ENCODE measurements around the gene ADGRV1. TPM values are rescaled to one million over a fixed set of nuclear protein-coding genes. Genes with fewer than 3 reads are reported as not detected.

ADGRV1 gene
- polyA plus RNA-seq, 2 of the 4 experiments (the other 2 are of a cell fraction), result 0.70 to 3.7 TPM

DNA sequence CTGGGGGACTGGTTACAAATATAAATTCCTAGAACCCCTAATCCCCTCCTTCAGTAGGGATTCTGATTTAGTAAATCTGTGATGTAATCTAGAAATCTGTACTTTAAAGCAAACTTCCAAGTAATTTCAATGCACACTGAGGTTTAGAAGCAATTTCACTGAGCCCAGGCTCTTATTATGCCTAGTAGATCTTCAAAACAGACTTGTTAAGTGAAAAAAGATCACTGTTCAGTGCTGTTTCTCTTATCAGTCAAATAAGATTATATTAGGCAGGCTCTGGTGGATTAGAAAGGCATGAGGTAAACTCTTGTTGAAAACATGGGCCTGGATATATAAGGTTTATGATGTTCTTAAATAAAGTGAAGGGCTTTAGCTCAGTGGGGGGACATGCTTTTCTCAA lies 293.9 kb downstream of the ADGRV1 start (continued):
- no peak for TF ChIP-seq BHLHE40 (IDR thresholded peaks at IDR 0.05; ENCODE audit: low read depth, low read length)
- TF ChIP-seq GATA3 (IDR thresholded peaks at IDR 0.05; ENCODE audit: borderline replicate concordance), result no peak
- no peak for TF ChIP-seq FOSL2 (IDR thresholded peaks at IDR 0.05)
- TF ChIP-seq FOSL2 (CRISPR knock-in tag; IDR thresholded peaks at IDR 0.05), result no peak
- TF ChIP-seq NPAS2 (CRISPR knock-in tag; IDR thresholded peaks at IDR 0.05; ENCODE audit: borderline replicate concordance), result no peak

DNA sequence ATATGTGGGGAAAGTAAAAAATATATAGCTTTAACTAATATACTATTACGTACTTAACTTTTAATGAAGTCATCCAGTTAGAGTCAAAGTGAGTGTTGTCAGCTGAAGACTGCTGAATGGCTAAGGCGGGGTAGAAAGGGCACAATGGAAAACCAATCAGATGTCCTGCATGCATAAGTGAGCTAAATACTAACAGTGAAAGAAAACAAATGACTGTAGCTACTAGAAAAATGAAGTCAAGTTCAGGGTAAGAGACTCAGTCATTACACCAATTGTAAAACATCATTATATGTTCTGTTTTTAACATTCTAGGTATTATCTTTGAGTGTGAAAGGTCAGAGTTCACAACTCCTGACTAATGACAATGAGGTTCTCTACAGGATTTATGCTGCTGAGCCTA lies 295.2 kb downstream of the ADGRV1 start:
- POLR2A ChIA-PET, result no interaction called here
- Histone ChIP-seq H3K4me3 (no peak overlapping the region), H3K27ac (no peak overlapping the region), H3K4me1 (no peaks in the 10 kb centered on the region), H3K9me3 (no peaks in the 10 kb centered on the region), H3K4me2 (no peak overlapping the region)
- CTCF ChIA-PET, result no interaction called here
- 83% methylated on average over 2 of the region's 2 CpGs for WGBS (ENCODE audit: missing lambda C conversion rate)
- no peak for FAIRE-seq
- no peak for DNase-seq (ENCODE audit: low read depth in 1 of 2, low spot score in 1 of 2)
- ATAC-seq, result no peak
- TF ChIP-seq USF2 (IDR thresholded peaks at IDR 0.05) (no peak), CHD4 (IDR thresholded peaks at IDR 0.05; ENCODE audit: borderline replicate concordance) (no peak), FOSL2 (IDR thresholded peaks at IDR 0.05) (no peak), FOSL2 (CRISPR knock-in tag; IDR thresholded peaks at IDR 0.05) (no peak)

DNA sequence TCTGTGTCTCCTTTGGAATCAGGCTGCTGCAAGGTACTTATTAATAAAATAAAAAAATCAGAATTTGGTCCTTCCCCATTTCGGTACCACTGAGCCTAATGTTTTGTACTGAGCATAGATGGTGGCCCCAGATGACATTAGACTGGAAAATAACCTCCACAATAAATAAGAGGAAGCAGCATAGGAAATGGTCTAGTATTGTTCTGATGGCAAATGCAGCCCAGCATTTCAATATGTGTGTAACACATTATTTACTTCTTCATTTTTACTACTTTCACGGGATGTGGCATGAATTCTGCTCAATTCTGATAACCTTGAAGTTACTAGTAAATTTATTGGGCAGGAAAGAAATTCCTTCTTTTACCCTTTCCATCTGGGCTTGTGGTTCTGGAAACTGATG lies 295.6 kb downstream of the ADGRV1 start:
- WGBS (ENCODE audit: missing lambda C conversion rate), result 65% methylated on average over 2 of the region's 2 CpGs
- CTCF ChIA-PET, result interaction anchor here (0.5 to 1.3 kb wide), 2 partner anchors 457 to 530 kb away, joined by 3 to 4 read pairs; no protein-coding TSS in a partner anchor
- DNase-seq (ENCODE audit: low read depth in 1 of 2, low spot score in 1 of 2), result no peak
- ATAC-seq, result no peak
- Histone ChIP-seq H3K9me3 (no peaks in the 10 kb centered on the region), H3K27ac (no peak overlapping the region; a peak in 1 of 6 replicates), H3K4me3 (no peak overlapping the region), H3K4me1 (no peaks in the 10 kb centered on the region), H3K4me2 (no peak overlapping the region)
- POLR2A ChIA-PET, result no interaction called here
- no peak for FAIRE-seq
- TF ChIP-seq SREBF2 (IDR thresholded peaks at IDR 0.05) (no peak), SMC3 (IDR thresholded peaks at IDR 0.05) (no peak), JUN (IDR thresholded peaks at IDR 0.05) (no peak), PBX3 (IDR thresholded peaks at IDR 0.05) (no peak), HOXB13 (CRISPR knock-in tag; IDR thresholded peaks at IDR 0.05; ENCODE audit: low read depth) (no peak), CHD2 (IDR thresholded peaks at IDR 0.05; ENCODE audit: low read length, partially characterized antibody) (no peak)

- Histone ChIP-seq H3K4me1 (no peaks in the 10 kb centered on the region), H3K27ac (no peak overlapping the region; a peak in 1 of 6 replicates), H3K4me3 (no peak overlapping the region), H3K9me3 (no peaks in the 10 kb centered on the region), H3K4me2 (no peak overlapping the region)
- TF ChIP-seq RARB (CRISPR knock-in tag; IDR thresholded peaks at IDR 0.05) (no peak), EP300 (IDR thresholded peaks at IDR 0.05) (no peak)
- TF ChIP-seq, protein P1, sequence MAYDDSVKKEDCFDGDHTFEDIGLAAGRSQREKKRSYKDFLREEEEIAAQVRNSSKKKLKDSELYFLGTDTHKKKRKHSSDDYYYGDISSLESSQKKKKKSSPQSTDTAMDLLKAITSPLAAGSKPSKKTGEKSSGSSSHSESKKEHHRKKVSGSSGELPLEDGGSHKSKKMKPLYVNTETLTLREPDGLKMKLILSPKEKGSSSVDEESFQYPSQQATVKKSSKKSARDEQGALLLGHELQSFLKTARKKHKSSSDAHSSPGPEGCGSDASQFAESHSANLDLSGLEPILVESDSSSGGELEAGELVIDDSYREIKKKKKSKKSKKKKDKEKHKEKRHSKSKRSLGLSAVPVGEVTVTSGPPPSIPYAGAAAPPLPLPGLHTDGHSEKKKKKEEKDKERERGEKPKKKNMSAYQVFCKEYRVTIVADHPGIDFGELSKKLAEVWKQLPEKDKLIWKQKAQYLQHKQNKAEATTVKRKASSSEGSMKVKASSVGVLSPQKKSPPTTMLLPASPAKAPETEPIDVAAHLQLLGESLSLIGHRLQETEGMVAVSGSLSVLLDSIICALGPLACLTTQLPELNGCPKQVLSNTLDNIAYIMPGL (CRISPR knock-in tag; IDR thresholded peaks at IDR 0.05; ENCODE audit: borderline replicate concordance), result no peak
- FAIRE-seq (no peak), DNase-seq (ENCODE audit: low read depth in 1 of 2, low spot score in 1 of 2) (no peak), ATAC-seq (no peak)
- CTCF ChIA-PET, result interaction anchor here (1.3 to 1.7 kb wide), 4 partner anchors 529 to 564 kb away, joined by 3 to 6 read pairs (median 4); no protein-coding TSS in a partner anchor
- POLR2A ChIA-PET, result no interaction called here
- WGBS (ENCODE audit: missing lambda C conversion rate), result 69% methylated on average over 4 of the region's 4 CpGs
Observed at GRCh38 chr5:90855296-90856010, 296.9 kb downstream of the ADGRV1 start.
